H1 (cell line): ENCODE measurements around the gene MAPKAPK5. TPM values are rescaled to one million over a fixed set of nuclear protein-coding genes. Genes with fewer than 3 reads are reported as not detected.

Source experiments
- CTCF ChIA-PET: fragments of 300-600 bp; sonication (Branson Sonifier 250); formaldehyde crosslinking; loops from one replicate; lab custom pipeline; 2021; ENCODE audit not compliant: partially characterized antibody; lab: Charles Lee
- POLR2A ChIA-PET: fragments of 300-600 bp; sonication (Branson Sonifier 250); formaldehyde crosslinking; loops from one replicate; lab custom pipeline; 2021; ENCODE audit warnings: inconsistent platforms; ENCODE audit not compliant: partially characterized antibody; lab: Charles Lee
- DNase-seq, 2 experiments: peaks; one replicate each; pipeline versions ENCODE4 v3.0.0 to v3.0.0-alpha.2; 2010 to 2022; ENCODE audit warnings: low spot score in 2 of 2, low read depth in 1 of 2, mixed read lengths in 1 of 2
- FAIRE-seq: peaks from 2 replicates; lab custom pipeline; 2011; peaks lifted over from hg19 to GRCh38; lab: Jason Lieb, UNC
- H2AFZ ChIP-seq: 2 replicates; pipeline ENCODE4 v1.8.1; 2012; ENCODE audit warnings: low read length, inconsistent platforms
- H2AK5ac ChIP-seq: 2 replicates; pipeline ENCODE4 v1.6.1; 2013; ENCODE audit warnings: low read depth, low read length
- H2BK120ac ChIP-seq: replicated peaks from 2 replicates; pipeline ENCODE3; 2013; ENCODE audit warnings: low read depth, low read length, inconsistent platforms
- H2BK12ac ChIP-seq: 2 replicates; pipeline ENCODE4 v1.6.1; 2013; ENCODE audit warnings: low read depth, low read length
- H2BK15ac ChIP-seq: 2 replicates; pipeline ENCODE4 v1.6.1; 2013; ENCODE audit warnings: low read length
- H2BK20ac ChIP-seq: 2 replicates; pipeline ENCODE4 v1.6.1; 2013; ENCODE audit warnings: low read length
- H2BK5ac ChIP-seq: 2 replicates; pipeline ENCODE4 v1.6.1; 2013; ENCODE audit warnings: low read depth, low read length
- H3K14ac ChIP-seq: 2 replicates; pipeline ENCODE4 v1.6.1; 2013; ENCODE audit warnings: inconsistent platforms; ENCODE audit not compliant: insufficient read length
- H3K18ac ChIP-seq: 2 replicates; pipeline ENCODE4 v1.6.1; 2013; ENCODE audit warnings: low read length; ENCODE audit errors: extremely low read depth
- H3K23ac ChIP-seq: 2 replicates; pipeline ENCODE4 v1.6.1; 2013; ENCODE audit warnings: inconsistent platforms; ENCODE audit not compliant: insufficient read length
- H3K23me2 ChIP-seq: 2 replicates; pipeline ENCODE4 v1.6.1; 2013; ENCODE audit warnings: low read depth, low read length
- H3K27ac ChIP-seq: 2 replicates; pipeline ENCODE4 v1.6.1; 2011; ENCODE audit warnings: low read depth, low read length, inconsistent platforms
- H3K27me3 ChIP-seq, 4 experiments: replicated peaks in 1 of 4; 1 replicate in 1 of 4; 2 replicates in 3 of 4; pipeline versions ENCODE4 v1.6.1 to v1.8.1; 2011 to 2013; ENCODE audit warnings: low read length in 3 of 4, mild to moderate bottlenecking in 3 of 4, inconsistent platforms in 2 of 4, mixed read lengths in 2 of 4, moderate library complexity in 1 of 4; ENCODE audit not compliant: control insufficient read depth in 3 of 4, insufficient read depth in 3 of 4; ENCODE audit errors: extremely low read depth in 1 of 4
- H3K36me3 ChIP-seq, 4 experiments: 2 replicates each; pipeline versions ENCODE4 v1.6.1 to v1.8.1; 2011 to 2013; ENCODE audit warnings: mild to moderate bottlenecking in 4 of 4, low read length in 3 of 4, moderate library complexity in 2 of 4, control low read depth in 1 of 4, inconsistent platforms in 1 of 4; ENCODE audit not compliant: insufficient read depth in 4 of 4, control insufficient read depth in 2 of 4
- H3K4ac ChIP-seq: replicated peaks from 2 replicates; pipeline ENCODE3; 2013; ENCODE audit warnings: low read length, low read depth, mixed read lengths, inconsistent platforms; ENCODE audit not compliant: insufficient read length
- H3K4me1 ChIP-seq, 4 experiments: replicated peaks in 1 of 4; 1 replicate in 1 of 4; 2 replicates in 3 of 4; pipeline versions ENCODE4 v1.6.1 to v1.8.1; 2011 to 2013; ENCODE audit warnings: low read length in 3 of 4, inconsistent platforms in 2 of 4, mixed read lengths in 1 of 4; ENCODE audit not compliant: insufficient read depth in 4 of 4, control insufficient read depth in 3 of 4
- H3K4me2 ChIP-seq, 2 experiments: 2 replicates each; pipeline versions ENCODE4 v1.6.1 to v1.8.1; 2011 to 2013; ENCODE audit warnings: low read depth in 2 of 2, low read length in 2 of 2, control low read depth in 1 of 2, inconsistent platforms in 1 of 2, mild to moderate bottlenecking in 1 of 2; ENCODE audit not compliant: insufficient read depth in 1 of 2
- H3K4me3 ChIP-seq, 4 experiments: fragments of 200-600, 300-600 bp in 1 of 4; sonication (generic), shearing (Covaris generic), sonication (Bioruptor Twin) in 1 of 4; 2 replicates each; pipeline versions ENCODE4 v1.5.1 to v1.8.1; 2011 to 2016; ENCODE audit warnings: low read length in 4 of 4, low read depth in 3 of 4, control low read depth in 2 of 4, inconsistent platforms in 2 of 4, mild to moderate bottlenecking in 2 of 4, mixed read lengths in 1 of 4, moderate library complexity in 1 of 4; ENCODE audit not compliant: insufficient read depth in 2 of 4; ENCODE audit errors: extremely low read depth in 1 of 4
- H3K56ac ChIP-seq: replicated peaks from 2 replicates; pipeline ENCODE3; 2013; ENCODE audit warnings: low read depth, mild to moderate bottlenecking, mixed read lengths, low read length, inconsistent platforms; ENCODE audit not compliant: insufficient read length
- H3K79me1 ChIP-seq: 2 replicates; pipeline ENCODE4 v1.6.1; 2013; ENCODE audit warnings: low read depth, low read length, control low read depth
- H3K79me2 ChIP-seq, 2 experiments: 2 replicates each; pipeline versions ENCODE4 v1.6.1 to v1.8.1; 2012 to 2013; ENCODE audit warnings: low read length in 2 of 2, mild to moderate bottlenecking in 2 of 2, inconsistent platforms in 1 of 2; ENCODE audit not compliant: insufficient read depth in 2 of 2, control insufficient read depth in 1 of 2
- H3K9ac ChIP-seq, 4 experiments: replicated peaks in 1 of 4; 1 replicate in 1 of 4; 2 replicates in 3 of 4; pipeline versions ENCODE4 v1.6.1 to v1.8.1; 2011 to 2013; ENCODE audit warnings: low read depth in 3 of 4, low read length in 3 of 4, control low read depth in 2 of 4, mild to moderate bottlenecking in 2 of 4, moderate library complexity in 2 of 4, inconsistent platforms in 1 of 4; ENCODE audit errors: extremely low read depth in 1 of 4
- H3K9me3 ChIP-seq, 2 experiments: 2 replicates each; pipeline versions ENCODE4 v1.6.1 to v1.8.1; 2012 to 2013; ENCODE audit warnings: mild to moderate bottlenecking in 2 of 2, moderate library complexity in 2 of 2, control low read depth in 1 of 2, inconsistent platforms in 1 of 2, low read depth in 1 of 2, low read length in 1 of 2, mixed read lengths in 1 of 2; ENCODE audit not compliant: insufficient read depth in 2 of 2
- H4K20me1 ChIP-seq, 2 experiments: replicated peaks in 1 of 2; 2 replicates each; pipeline versions ENCODE3 to v1.8.1; 2011 to 2013; ENCODE audit warnings: inconsistent platforms in 2 of 2, low read length in 2 of 2, mild to moderate bottlenecking in 1 of 2; ENCODE audit not compliant: insufficient read depth in 2 of 2, control insufficient read depth in 1 of 2
- H4K5ac ChIP-seq: 2 replicates; pipeline ENCODE4 v1.6.1; 2013; ENCODE audit warnings: low read length, low read depth, mixed read lengths, inconsistent platforms; ENCODE audit not compliant: insufficient read length
- H4K8ac ChIP-seq: 2 replicates; pipeline ENCODE4 v1.8.0; 2013; ENCODE audit warnings: mild to moderate bottlenecking, moderate library complexity, low read length, inconsistent platforms; ENCODE audit not compliant: insufficient read depth; ENCODE audit errors: extremely low read depth
- H4K91ac ChIP-seq: replicated peaks from 2 replicates; pipeline ENCODE3; 2013; ENCODE audit warnings: low read length, mixed read lengths, inconsistent platforms; ENCODE audit not compliant: insufficient read length
- SIN3A ChIP-seq, 2 experiments: IDR thresholded peaks in 1 of 2; conservative IDR thresholded peaks in 1 of 2; 2 replicates each; pipeline ENCODE4 v1.6.1; 2011 to 2012; ENCODE audit warnings: low read length in 2 of 2, improper control_type of control experiment in 1 of 2, low read depth in 1 of 2, mild to moderate bottlenecking in 1 of 2
- WGBS, 2 experiments: shearing (Covaris generic) in 1 of 2; methylation state at CpG; one replicate each; pipeline versions ENCODE4 v1.1.6 to v1.1.7; 2013 to 2015; ENCODE audit warnings: low lambda C conversion rate in 2 of 2, mixed read lengths in 2 of 2, inconsistent platforms in 1 of 2, low coverage in 1 of 2, missing lambda C conversion rate in 1 of 2; ENCODE audit not compliant: insufficient replicate concordance in 2 of 2, insufficient coverage in 1 of 2, insufficient read length in 1 of 2; ENCODE audit errors: extremely low coverage in 1 of 2, missing lambda C conversion rate in 1 of 2; 5-methylcytosine and 5-hydroxymethylcytosine counted together
- polyA plus RNA-seq, 7 experiments: library from polyadenylated mRNA; depleted of rRNA in 3 of 7; stranded (reverse) in 5 of 7; unstranded in 2 of 7; fragments of >200 nt in 5 of 7; fragments of 200-250 nt in 2 of 7; gene quantifications; 1 replicate in 5 of 7; 2 replicates in 1 of 7; 4 replicates in 1 of 7; pipeline versions ENCODE4 v1.2.1 to v1.2.3, GENCODE V29; 2011 to 2013; ENCODE audit warnings: missing spikeins in 2 of 7, mixed read lengths in 2 of 7
- total RNA-seq: library from RNA; stranded (reverse); fragmentation: NEBNext Ultra II Directional; extraction: Animal tissue kit (Norgen Biotek cat#: 25700); gene quantifications from 2 replicates; pipeline ENCODE4 v1.2.1, GENCODE V29; 2021

The MAPKAPK5 gene
- total and polyA plus RNA-seq, 2 of the 8 experiments (the other 6 are each of a cell fraction or from before 2014, with no cell fraction given), result 40.0 to 91.5 TPM

GRCh38 chr12:111907740-111908139, 65.7 kb downstream of the MAPKAPK5 start:
- no peaks in the 10 kb centered on the region for H4K20me1 ChIP-seq
- no peak overlapping the region for H3K4ac ChIP-seq
- no peak overlapping the region for H3K4me3 ChIP-seq
- no peak for TF ChIP-seq SIN3A (conservative IDR thresholded peaks at IDR 0.05 in 1 of 2, IDR thresholded peaks at IDR 0.05 in 1 of 2; ENCODE audit: low read depth in 1 of 2, low read length in 2 of 2)
- H3K9me3 ChIP-seq, result peaks cover 5 to 8% of the 10 kb centered on the region in 2 experiments; a peak in 3 of 4 replicates
- no peak overlapping the region for H2BK5ac ChIP-seq
- no peak overlapping the region for H4K8ac ChIP-seq
- H3K4me2 ChIP-seq, result no peak overlapping the region
- H2AK5ac ChIP-seq, result no peak overlapping the region
- DNase-seq (no peak), FAIRE-seq (no peak)
- ChIA-PET POLR2A (interaction anchor here (1.9 kb wide), 1 partner anchor 106 kb away, joined by 5 read pairs; the partner anchor contains the start of genes ERP29 and TMEM116), CTCF (no interaction called here)
- WGBS, 2 experiments, result 75% methylated on average over 1 of the region's 1 CpG; no CpG with 5 or more reads in 1 of the 2 experiments
- no peak overlapping the region for H4K5ac ChIP-seq
- no peak overlapping the region for H3K18ac ChIP-seq
- H2BK15ac ChIP-seq, result no peak overlapping the region
- H3K79me2 ChIP-seq, result no peaks in the 10 kb centered on the region
- no peaks in the 10 kb centered on the region for H3K4me1 ChIP-seq
- no peak overlapping the region for H2BK120ac ChIP-seq
- H3K9ac ChIP-seq, result no peak overlapping the region
- no peak overlapping the region for H3K27ac ChIP-seq
- H2BK12ac ChIP-seq, result no peak overlapping the region
- no peak overlapping the region for H4K91ac ChIP-seq
- H3K14ac ChIP-seq, result no peak overlapping the region
- H3K27me3 ChIP-seq, result 0 out of 7 replicates have a peak, but pooled peaks cover 0 to 2% (median 0%) of the 10 kb centered on the region in 4 experiments
- H3K79me1 ChIP-seq, result no peaks in the 10 kb centered on the region
- H2AFZ ChIP-seq, result no peak overlapping the region
- no peak overlapping the region for H2BK20ac ChIP-seq
- no peak overlapping the region for H3K23ac ChIP-seq
- peaks cover 0 to 10% (median 3%) of the 10 kb centered on the region in 4 experiments; a peak in 3 of 8 replicates for H3K36me3 ChIP-seq
- no peak overlapping the region for H3K56ac ChIP-seq
- H3K23me2 ChIP-seq, result no peaks in the 10 kb centered on the region; the same call in 1 of the 2 replicates
